Spleen (tissue), 11 donors: Measurements from ENCODE around the gene TMEM106C. TPM values are rescaled to one million over a fixed set of nuclear protein-coding genes. Genes with fewer than 3 reads are reported as not detected.

Experiments
- DNase-seq: peaks from one replicate; pipeline ENCODE4 v3.0.0-alpha.2; 2020
- H3K27ac ChIP-seq, 8 donors: fragments of 200-600 bp; sonication (generic) in 7 of 8; 1 replicate in 4 of 8; 2 replicates in 4 of 8; pipeline versions ENCODE4 v1.5.0 to v1.8.0; 2016 to 2021; ENCODE audit warnings: inconsistent platforms in 4 of 8, mild to moderate bottlenecking in 4 of 8, moderate library complexity in 1 of 8
- H3K27me3 ChIP-seq, 7 donors: fragments of 200-600 bp; sonication (generic) in 6 of 7; replicated peaks in 1 of 7; 1 replicate in 4 of 7; 2 replicates in 3 of 7; pipeline versions ENCODE4 v1.5.0 to v1.8.0; 2016 to 2021; ENCODE audit warnings: inconsistent platforms in 3 of 7, mild to moderate bottlenecking in 1 of 7
- H3K36me3 ChIP-seq, 6 donors: fragments of 200-600 bp; sonication (generic) in 5 of 6; 1 replicate in 4 of 6; 2 replicates in 2 of 6; pipeline versions ENCODE4 v1.5.0 to v1.8.0; 2016 to 2021; ENCODE audit warnings: inconsistent platforms in 2 of 6
- H3K4me1 ChIP-seq, 6 donors: fragments of 200-600 bp; sonication (generic) in 5 of 6; 1 replicate in 3 of 6; 2 replicates in 3 of 6; pipeline versions ENCODE4 v1.5.0 to v1.8.0; 2016 to 2021; ENCODE audit warnings: inconsistent platforms in 3 of 6
- H3K4me3 ChIP-seq, 8 donors: fragments of 200-600 bp; sonication (generic) in 7 of 8; 1 replicate in 4 of 8; 2 replicates in 4 of 8; pipeline versions ENCODE4 v1.5.0 to v1.8.0; 2016 to 2021; ENCODE audit warnings: inconsistent platforms in 4 of 8, mild to moderate bottlenecking in 4 of 8, moderate library complexity in 2 of 8
- H3K9me3 ChIP-seq, 8 donors: fragments of 200-600 bp; sonication (generic) in 7 of 8; 1 replicate in 4 of 8; 2 replicates in 4 of 8; pipeline versions ENCODE4 v1.5.0 to v1.8.0; 2016 to 2021; ENCODE audit warnings: inconsistent platforms in 4 of 8
- POLR2A ChIP-seq, 3 donors: fragments of 450-650 bp; IDR thresholded peaks; one replicate each; pipeline ENCODE4 v1.5.1; 2017; ENCODE audit warnings: antibody characterized with exemption in 3 of 3, mild to moderate bottlenecking in 1 of 3
- POLR2AphosphoS5 ChIP-seq, 3 donors: sonication (generic); formaldehyde crosslinking; IDR thresholded peaks; one replicate each; pipeline ENCODE4 v1.5.1; 2017; ENCODE audit warnings: antibody characterized with exemption in 3 of 3
- WGBS, 5 donors: extraction: QIAGEN DNeasy Blood & Tissue Kit in 3 of 5; methylation state at CpG; one replicate each; pipeline versions ENCODE4 v1.1.5 to v1.1.7; 2013 to 2018; 5-methylcytosine and 5-hydroxymethylcytosine counted together
- intact Hi-C: fragments of 100-400 bp; cut with DNase I; formaldehyde crosslinking; loops from one replicate; pipeline ENCODE4 v1.15.0; 2023; ENCODE audit warnings: low total_unique reads
- polyA plus RNA-seq, 3 donors: library from polyadenylated mRNA; stranded (reverse); fragments of 200-250 nt; gene quantifications; one replicate each; pipeline ENCODE4 v1.2.1, GENCODE V29; 2013
- total RNA-seq, 7 donors: library from RNA; depleted of rRNA in 3 of 7; stranded (reverse); fragments of >200 nt in 3 of 7; fragmentation: NEBNext Ultra II Directional in 4 of 7; extraction: Animal tissue kit (Norgen Biotek cat#: 25700) in 4 of 7; gene quantifications; one replicate each; pipeline versions ENCODE4 v1.1.0 to v1.2.1, GENCODE V29; 2016 to 2021
- TF ChIP-seq, protein P1 (sequence below), 11 experiments: fragments of 200-600 bp in 7 of 11; fragments of 450-650 bp in 4 of 11; sonication (generic) in 4 of 11; IDR thresholded peaks in 8 of 11; conservative IDR thresholded peaks in 3 of 11; 1 replicate in 7 of 11; 2 replicates in 4 of 11; pipeline versions ENCODE4 v1.4.0 to v1.8.0; 2016 to 2021; ENCODE audit warnings: antibody characterized with exemption in 11 of 11, inconsistent platforms in 4 of 11, mild to moderate bottlenecking in 1 of 11
- donor health status: healthy with polysubstance abuse.
- donor health status: DM: no; HTN: no; CAD: no; lungs with moderate emphysema.
- donor health status: DM: no; HTN: no; CAD: no.
- donor health status: Bipolar disorder and iron deficiency.
- donor health status: healthy.
- donor health status: DM: no; HTN: no; CAD: no.
- donor health status: DM: yes; HTN: yes; CAD: no.

Gene TMEM106C
- total and polyA plus RNA-seq, 10 donors = 30.1 to 124 (median 64.6) TPM

DNA sequence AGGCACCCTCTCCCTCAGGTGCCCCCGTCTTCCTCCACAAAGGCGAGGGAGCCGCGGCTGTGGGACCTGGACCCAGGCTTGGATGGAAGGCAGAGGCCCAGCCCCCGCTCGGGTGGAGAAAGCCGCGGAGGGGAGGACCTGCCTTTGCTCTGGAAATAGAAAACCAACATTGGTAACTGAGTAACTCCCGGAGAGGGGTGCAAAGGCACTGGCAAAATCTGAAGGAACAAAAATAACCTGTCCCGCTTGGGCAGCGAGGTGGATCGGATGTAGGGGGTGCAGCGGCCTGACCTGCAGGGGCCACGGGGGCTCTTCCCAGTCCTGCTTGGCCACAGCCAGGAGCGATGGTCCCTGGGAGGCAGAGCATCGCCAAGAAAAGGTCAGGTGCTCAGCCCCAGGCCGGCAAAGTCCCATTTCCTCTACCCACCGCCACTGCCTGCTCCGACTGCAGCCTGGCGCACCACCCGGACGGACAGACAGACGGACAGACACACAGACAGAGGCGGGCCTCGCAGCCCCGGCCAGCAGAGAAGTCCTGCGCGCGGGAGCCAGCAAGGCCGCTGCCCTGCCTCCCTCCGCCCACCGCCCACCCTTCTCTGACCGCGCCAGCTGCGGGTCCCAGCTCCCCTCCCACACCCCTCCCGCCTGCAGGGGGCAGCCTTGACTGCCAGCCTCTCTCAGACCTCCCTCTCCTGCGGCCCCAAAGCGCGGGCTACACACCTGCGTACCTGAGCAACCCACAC lies 21.4 kb upstream of the TMEM106C start:
- intact Hi-C loops = no loop called here
- WGBS, 5 donors = 38 to 52% (median 43%) methylated on average over 29 to 40 of the region's 40 CpGs
- Histone ChIP-seq H3K9me3 (no peaks in the 10 kb centered on the region), H3K27me3 (peaks cover 0 to 30% (median 4%) of the 10 kb centered on the region in 7 donors), H3K4me3 (peak overlapping the region in 1 of 8 donors; percentile 35), H3K27ac (no peak overlapping the region), H3K36me3 (no peaks in the 10 kb centered on the region), H3K4me1 (peaks cover 0 to 32% (median 21%) of the 10 kb centered on the region in 6 donors)
- TF ChIP-seq, protein P1, sequence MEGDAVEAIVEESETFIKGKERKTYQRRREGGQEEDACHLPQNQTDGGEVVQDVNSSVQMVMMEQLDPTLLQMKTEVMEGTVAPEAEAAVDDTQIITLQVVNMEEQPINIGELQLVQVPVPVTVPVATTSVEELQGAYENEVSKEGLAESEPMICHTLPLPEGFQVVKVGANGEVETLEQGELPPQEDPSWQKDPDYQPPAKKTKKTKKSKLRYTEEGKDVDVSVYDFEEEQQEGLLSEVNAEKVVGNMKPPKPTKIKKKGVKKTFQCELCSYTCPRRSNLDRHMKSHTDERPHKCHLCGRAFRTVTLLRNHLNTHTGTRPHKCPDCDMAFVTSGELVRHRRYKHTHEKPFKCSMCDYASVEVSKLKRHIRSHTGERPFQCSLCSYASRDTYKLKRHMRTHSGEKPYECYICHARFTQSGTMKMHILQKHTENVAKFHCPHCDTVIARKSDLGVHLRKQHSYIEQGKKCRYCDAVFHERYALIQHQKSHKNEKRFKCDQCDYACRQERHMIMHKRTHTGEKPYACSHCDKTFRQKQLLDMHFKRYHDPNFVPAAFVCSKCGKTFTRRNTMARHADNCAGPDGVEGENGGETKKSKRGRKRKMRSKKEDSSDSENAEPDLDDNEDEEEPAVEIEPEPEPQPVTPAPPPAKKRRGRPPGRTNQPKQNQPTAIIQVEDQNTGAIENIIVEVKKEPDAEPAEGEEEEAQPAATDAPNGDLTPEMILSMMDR (IDR thresholded peaks at IDR 0.05 in 8 of 11, conservative IDR thresholded peaks at IDR 0.05 in 3 of 11) = peak in 6 of 11 experiments; percentile 26 to 62 (median 38)
- no peak for TF ChIP-seq POLR2A (IDR thresholded peaks at IDR 0.05)
- TF ChIP-seq POLR2AphosphoS5 (IDR thresholded peaks at IDR 0.05) = no peak
- peak; percentile 80 for DNase-seq

DNA sequence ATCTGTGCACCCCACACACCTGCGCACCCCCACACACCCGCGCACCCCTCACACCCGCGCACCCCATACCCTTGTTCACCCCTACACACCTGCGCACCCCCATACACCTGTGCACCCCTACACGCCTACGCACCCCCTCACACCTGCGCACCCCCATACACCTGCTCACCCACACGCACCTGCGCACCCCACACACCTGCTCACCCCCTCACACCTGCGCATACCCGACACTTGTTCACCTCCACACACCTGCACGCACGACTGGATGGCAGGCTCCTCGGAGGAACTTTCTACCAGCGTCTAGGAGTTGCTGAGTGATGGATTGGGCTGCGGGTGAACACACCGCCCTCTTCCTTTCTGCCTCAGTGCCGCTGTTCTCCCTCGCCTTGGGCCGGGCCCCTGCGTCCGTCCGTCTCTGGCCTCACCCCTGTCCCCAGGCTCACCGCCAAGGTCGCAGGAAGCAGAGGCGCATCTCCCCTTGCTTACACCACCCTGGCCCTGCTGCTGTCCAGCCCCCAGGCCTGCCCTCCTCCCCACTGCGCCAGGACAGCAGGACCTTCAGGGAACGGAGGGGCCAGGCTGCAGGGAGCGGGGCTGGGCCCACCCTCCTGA lies 20.7 kb upstream of the TMEM106C start:
- H3K4me3 ChIP-seq = peak overlapping the region in 1 of 8 donors; percentile 35
- H3K36me3 ChIP-seq = no peaks in the 10 kb centered on the region
- WGBS, 5 donors = 56 to 70% (median 68%) methylated on average over 29 to 31 of the region's 31 CpGs
- H3K27me3 ChIP-seq = peaks cover 0 to 30% (median 4%) of the 10 kb centered on the region in 7 donors
- intact Hi-C loops = no loop called here
- no peak for DNase-seq
- H3K4me1 ChIP-seq = peaks cover 0 to 37% (median 24%) of the 10 kb centered on the region in 6 donors
- H3K27ac ChIP-seq = no peak overlapping the region
- no peaks in the 10 kb centered on the region for H3K9me3 ChIP-seq
- no peak for TF ChIP-seq POLR2A (IDR thresholded peaks at IDR 0.05)

DNA sequence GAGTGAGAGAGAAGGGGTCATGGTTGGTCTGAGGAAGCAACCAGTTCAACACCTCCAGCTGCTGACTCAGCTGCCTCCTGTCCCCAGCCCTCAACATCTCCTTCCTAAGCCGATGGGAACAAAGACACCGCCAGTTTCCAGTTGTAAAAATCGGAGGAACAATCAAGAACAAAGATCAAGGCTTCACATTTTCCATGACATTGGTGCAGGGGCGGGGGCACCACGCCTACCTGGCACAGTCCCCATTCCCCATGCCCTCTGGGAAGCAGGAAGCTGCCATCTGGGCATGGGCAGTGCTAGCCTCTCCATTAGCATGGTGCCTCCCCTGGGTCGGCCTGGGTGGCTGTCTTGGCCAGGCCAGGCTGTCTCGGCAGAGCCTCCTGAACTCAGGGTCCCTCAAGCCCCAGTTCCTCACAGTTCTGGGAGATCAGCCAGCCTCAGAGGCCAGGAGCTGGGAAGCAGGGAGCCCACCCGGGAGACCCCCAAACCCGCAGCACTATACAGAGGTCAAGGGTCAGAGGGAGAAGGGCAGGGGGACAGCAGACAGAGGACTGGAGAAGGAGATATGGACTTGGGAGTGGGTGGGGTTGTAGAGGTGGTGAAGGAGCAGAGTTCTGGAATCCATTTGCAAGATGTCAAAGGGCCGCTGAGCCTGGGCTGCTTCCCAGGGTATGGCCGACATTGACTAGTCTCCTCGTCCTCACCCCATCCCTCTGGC lies 19.6 kb upstream of the TMEM106C start:
- Histone ChIP-seq H3K4me3 (no peak overlapping the region), H3K9me3 (no peaks in the 10 kb centered on the region), H3K36me3 (no peaks in the 10 kb centered on the region), H3K27me3 (peaks cover 0 to 30% (median 4%) of the 10 kb centered on the region in 7 donors), H3K27ac (no peak overlapping the region), H3K4me1 (peaks cover 0 to 40% (median 24%) of the 10 kb centered on the region in 6 donors)
- TF ChIP-seq POLR2A (IDR thresholded peaks at IDR 0.05) (no peak), POLR2AphosphoS5 (IDR thresholded peaks at IDR 0.05) (peak in 2 of 3 donors; percentile 32 to 45)
- TF ChIP-seq, protein P1 (IDR thresholded peaks at IDR 0.05 in 8 of 11, conservative IDR thresholded peaks at IDR 0.05 in 3 of 11) = no peak
- intact Hi-C loops = no loop called here
- DNase-seq = no peak
- WGBS, 5 donors = 64 to 79% (median 72%) methylated on average over 10 to 12 of the region's 12 CpGs

DNA sequence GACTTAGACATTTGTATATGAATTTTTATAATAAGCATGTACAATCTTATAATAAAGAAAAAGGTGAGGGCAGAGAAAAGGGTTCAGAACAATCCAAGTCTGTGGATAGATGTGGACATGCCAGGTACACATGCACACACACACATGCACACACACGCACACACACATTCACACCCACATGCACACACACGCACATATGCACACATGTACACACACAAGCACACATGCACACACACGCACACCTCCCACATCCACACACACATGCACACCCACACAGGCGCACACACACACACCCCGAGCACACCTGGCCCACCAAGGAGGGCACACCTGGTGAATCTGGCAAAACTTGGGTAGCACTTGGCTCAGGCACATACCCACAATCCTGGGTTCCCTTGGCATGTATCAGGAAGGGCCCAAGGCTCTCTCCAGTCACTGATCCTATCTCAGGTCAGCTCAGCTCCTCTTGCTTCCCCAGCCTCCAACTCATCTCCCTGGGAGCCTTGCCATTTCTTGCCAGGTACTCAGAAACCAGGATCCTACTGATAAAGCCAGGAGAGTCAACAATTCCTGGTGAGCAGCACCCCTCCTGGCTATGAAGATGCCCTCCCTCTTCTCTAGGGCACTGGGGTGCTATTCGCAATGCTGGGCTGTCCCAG lies 18.6 kb upstream of the TMEM106C start:
- Histone ChIP-seq H3K9me3 (no peaks in the 10 kb centered on the region), H3K4me1 (peaks cover 2 to 50% (median 29%) of the 10 kb centered on the region in 6 donors), H3K4me3 (no peak overlapping the region), H3K27ac (no peak overlapping the region), H3K27me3 (peaks cover 0 to 30% (median 4%) of the 10 kb centered on the region in 7 donors), H3K36me3 (no peaks in the 10 kb centered on the region)
- no peak for DNase-seq
- intact Hi-C loops = no loop called here
- WGBS, 5 donors = 83 to 99% (median 89%) methylated on average over 6 of the region's 6 CpGs
- TF ChIP-seq, protein P1 (IDR thresholded peaks at IDR 0.05 in 8 of 11, conservative IDR thresholded peaks at IDR 0.05 in 3 of 11) = no peak
